Mesenchymal stem cell (in vitro differentiated cells and primary cell): ENCODE data around the gene DENND1B.

Experiments
- DNase-seq: peaks from one replicate; pipeline ENCODE4 v3.0.0-alpha.2; 2013
- H2AFZ ChIP-seq: one replicate; pipeline ENCODE4 v1.6.1; 2013; ENCODE audit warnings: low read depth, mild to moderate bottlenecking, control low read depth, inconsistent platforms, low read length, moderate library complexity
- H2AK5ac ChIP-seq: 2 replicates; pipeline ENCODE4 v1.6.1; 2013; ENCODE audit warnings: low read length, moderate library complexity, mild to moderate bottlenecking, inconsistent platforms; ENCODE audit not compliant: severe bottlenecking
- H2BK120ac ChIP-seq: one replicate; pipeline ENCODE4 v1.6.1; 2013; ENCODE audit warnings: low read depth, mild to moderate bottlenecking, inconsistent platforms, low read length, moderate library complexity
- H2BK12ac ChIP-seq, 2 experiments: one replicate each; pipeline ENCODE4 v1.6.1; 2013; ENCODE audit warnings: inconsistent platforms in 2 of 2, low read length in 2 of 2, mild to moderate bottlenecking in 2 of 2, moderate library complexity in 2 of 2, control low read depth in 1 of 2
- H2BK15ac ChIP-seq: one replicate; pipeline ENCODE4 v1.6.1; 2013; ENCODE audit warnings: mild to moderate bottlenecking, low read depth, inconsistent platforms; ENCODE audit not compliant: poor library complexity, severe bottlenecking
- H2BK5ac ChIP-seq: 2 replicates; pipeline ENCODE4 v1.6.1; 2013; ENCODE audit warnings: low read depth, mild to moderate bottlenecking, low read length, control low read depth, inconsistent platforms; ENCODE audit not compliant: poor library complexity, severe bottlenecking
- H3K14ac ChIP-seq, 2 experiments: one replicate each; pipeline ENCODE4 v1.6.1; 2013; ENCODE audit warnings: inconsistent platforms in 2 of 2, low read length in 2 of 2, control low read depth in 1 of 2, mild to moderate bottlenecking in 1 of 2, moderate library complexity in 1 of 2
- H3K18ac ChIP-seq, 2 experiments: one replicate each; pipeline ENCODE4 v1.6.1; 2013; ENCODE audit warnings: inconsistent platforms in 2 of 2, low read length in 2 of 2, control low read depth in 1 of 2, low read depth in 1 of 2, mild to moderate bottlenecking in 1 of 2
- H3K23ac ChIP-seq, 2 experiments: one replicate each; pipeline ENCODE4 v1.6.1; 2013; ENCODE audit warnings: inconsistent platforms in 2 of 2, low read length in 2 of 2, mild to moderate bottlenecking in 2 of 2, moderate library complexity in 2 of 2, control low read depth in 1 of 2
- H3K27ac ChIP-seq: 2 replicates; pipeline ENCODE4 v1.5.1; 2013; ENCODE audit warnings: mild to moderate bottlenecking, moderate library complexity, low read length, control low read depth, inconsistent platforms; ENCODE audit not compliant: poor library complexity, severe bottlenecking
- H3K27me3 ChIP-seq, 2 experiments: 2 replicates each; pipeline versions ENCODE4 v1.6.1 to v1.7.0; 2013; ENCODE audit warnings: low read length in 2 of 2, mild to moderate bottlenecking in 2 of 2, moderate library complexity in 2 of 2, control low read depth in 1 of 2, inconsistent platforms in 1 of 2; ENCODE audit not compliant: control insufficient read depth in 1 of 2, insufficient read depth in 1 of 2
- H3K36me3 ChIP-seq, 2 experiments: 2 replicates each; pipeline versions ENCODE4 v1.6.1 to v1.7.0; 2013; ENCODE audit warnings: low read length in 2 of 2, control low read depth in 1 of 2, inconsistent platforms in 1 of 2, low read depth in 1 of 2, mild to moderate bottlenecking in 1 of 2; ENCODE audit not compliant: insufficient read depth in 2 of 2, control insufficient read depth in 1 of 2
- H3K4ac ChIP-seq, 2 experiments: one replicate each; pipeline ENCODE4 v1.6.1; 2013; ENCODE audit warnings: inconsistent platforms in 2 of 2, low read length in 2 of 2, mild to moderate bottlenecking in 2 of 2, moderate library complexity in 2 of 2, control low read depth in 1 of 2, low read depth in 1 of 2
- H3K4me1 ChIP-seq: 2 replicates; pipeline ENCODE4 v1.6.1; 2013; ENCODE audit warnings: low read depth, low read length, control low read depth; ENCODE audit not compliant: control insufficient read depth, insufficient read depth
- H3K4me2 ChIP-seq: 2 replicates; pipeline ENCODE4 v1.6.1; 2013; ENCODE audit warnings: low read length, mild to moderate bottlenecking, inconsistent platforms; ENCODE audit not compliant: poor library complexity, severe bottlenecking
- H3K4me3 ChIP-seq, 2 experiments: 2 replicates each; pipeline versions ENCODE4 v1.5.1 to v1.7.0; 2013; ENCODE audit warnings: low read length in 2 of 2, mild to moderate bottlenecking in 2 of 2, control low read depth in 1 of 2, low read depth in 1 of 2; ENCODE audit not compliant: insufficient read depth in 1 of 2
- H3K79me1 ChIP-seq: replicated peaks from 2 replicates; pipeline ENCODE4 v1.6.1; 2013; ENCODE audit warnings: mild to moderate bottlenecking, control low read depth, low read length, inconsistent platforms; ENCODE audit not compliant: poor library complexity, severe bottlenecking
- H3K9ac ChIP-seq: 2 replicates; pipeline ENCODE4 v1.7.0; 2013; ENCODE audit warnings: mild to moderate bottlenecking, low read length, moderate library complexity
- H3K9me3 ChIP-seq: 2 replicates; pipeline ENCODE4 v1.7.0; 2013; ENCODE audit warnings: mild to moderate bottlenecking, low read length; ENCODE audit not compliant: control insufficient read depth
- H4K8ac ChIP-seq: one replicate; pipeline ENCODE4 v1.6.1; 2013; ENCODE audit warnings: inconsistent platforms, mild to moderate bottlenecking, low read length, moderate library complexity
- H4K91ac ChIP-seq: one replicate; pipeline ENCODE4 v1.6.1; 2013; ENCODE audit warnings: mild to moderate bottlenecking, low read length, inconsistent platforms
- WGBS: methylation state at CpG from one replicate; pipeline ENCODE4 v1.1.7; 2013; ENCODE audit warnings: mixed read lengths; 5-methylcytosine and 5-hydroxymethylcytosine counted together

Gene DENND1B

DNA sequence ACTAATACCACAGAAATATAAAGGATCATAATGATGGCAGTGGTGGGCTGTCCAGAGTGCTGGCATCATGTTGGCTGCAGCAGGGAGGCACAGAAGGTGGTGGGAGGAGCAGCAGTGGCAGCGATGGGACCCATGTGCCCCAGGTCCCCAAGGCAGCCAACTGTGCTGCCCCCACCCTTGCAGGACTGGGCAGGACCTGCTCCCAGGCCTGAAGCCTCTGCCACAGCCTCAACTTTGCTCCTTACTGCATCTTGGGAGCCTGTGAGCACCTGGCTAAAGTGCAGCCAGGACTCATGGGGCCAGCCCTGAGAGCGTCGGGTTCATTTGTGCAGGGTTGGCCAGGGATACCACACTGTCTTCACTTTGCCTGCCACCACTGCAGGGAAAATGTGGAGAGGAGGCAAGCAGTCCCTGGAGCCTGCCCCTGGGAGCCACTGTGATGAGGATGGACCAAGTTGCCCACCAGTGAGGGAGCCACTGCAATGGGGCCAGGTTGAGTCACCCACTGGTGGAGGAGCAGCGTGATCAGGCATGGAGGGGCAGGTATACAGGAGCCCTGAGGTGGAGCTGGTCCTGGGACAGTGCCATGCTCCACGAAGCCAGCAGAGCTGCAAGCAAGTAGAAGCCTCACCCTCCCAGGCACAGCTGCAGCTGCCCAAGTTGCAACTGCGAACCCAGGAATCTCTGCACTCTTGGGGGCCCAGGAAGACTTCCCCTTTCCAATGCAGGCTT lies 25.3 kb upstream of the DENND1B start:
- no peak for DNase-seq
- no peak overlapping the region for H4K91ac ChIP-seq
- no peak overlapping the region for H2AFZ ChIP-seq
- H3K18ac ChIP-seq: peak overlapping the region in 1 of 2 experiments; percentile 42
- no peak overlapping the region for H2BK5ac ChIP-seq
- no peak overlapping the region for H2BK15ac ChIP-seq
- no peak overlapping the region for H3K9ac ChIP-seq
- no peaks in the 10 kb centered on the region for H3K79me1 ChIP-seq
- no peak overlapping the region for H3K23ac ChIP-seq
- no peak overlapping the region for H3K4me2 ChIP-seq
- peak overlapping the region in 1 of 2 experiments; percentile 12 for H2BK12ac ChIP-seq
- no peak overlapping the region for H3K4ac ChIP-seq
- 79% methylated on average over 6 of the region's 6 CpGs for WGBS
- H3K4me1 ChIP-seq: peaks cover 12% of the 10 kb centered on the region
- no peak overlapping the region for H3K27ac ChIP-seq
- H3K14ac ChIP-seq: peak overlapping the region in 1 of 2 experiments; percentile 36
- H3K36me3 ChIP-seq: no peaks in the 10 kb centered on the region
- no peaks in the 10 kb centered on the region for H3K27me3 ChIP-seq
- H3K9me3 ChIP-seq: peaks cover 20% of the 10 kb centered on the region
- no peak overlapping the region for H2AK5ac ChIP-seq
- no peak overlapping the region for H2BK120ac ChIP-seq
- no peak overlapping the region for H4K8ac ChIP-seq
- no peak overlapping the region for H3K4me3 ChIP-seq

DNA sequence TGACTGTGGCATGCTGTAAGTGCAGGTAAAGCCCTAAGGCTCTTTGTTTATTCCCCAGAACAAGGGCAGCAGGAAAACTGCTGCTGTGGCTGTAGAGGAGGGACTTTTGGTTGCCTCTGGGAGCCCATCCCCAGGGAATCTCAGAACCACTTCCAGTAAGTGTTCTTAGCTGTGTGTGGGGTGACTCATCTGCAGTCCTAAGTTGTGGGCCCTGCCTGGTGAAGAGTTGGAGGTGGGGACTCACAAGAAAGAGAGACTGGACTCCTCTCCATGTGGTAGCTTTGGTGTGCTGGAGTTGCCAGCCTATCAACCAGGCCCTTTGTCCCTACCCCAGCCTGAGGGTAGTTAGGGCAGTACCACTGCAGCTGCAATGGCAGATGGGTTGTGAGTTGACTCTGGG lies 24.0 kb upstream of the DENND1B start:
- H2BK15ac ChIP-seq: peak overlapping the region; percentile 54
- H3K14ac ChIP-seq: peak overlapping the region in 1 of 2 experiments; percentile 53
- H3K4me2 ChIP-seq: no peak overlapping the region
- peak overlapping the region; percentile 96 for H4K91ac ChIP-seq
- H3K4me1 ChIP-seq: peaks cover 12% of the 10 kb centered on the region
- no peaks in the 10 kb centered on the region for H3K36me3 ChIP-seq
- peak overlapping the region in 1 of 2 experiments; percentile 37 for H3K4me3 ChIP-seq
- H3K9ac ChIP-seq: peak overlapping the region; percentile 25
- H2BK12ac ChIP-seq: peak overlapping the region; percentile 59 to 94
- H3K4ac ChIP-seq: peak overlapping the region; percentile 64 to 69
- H2BK5ac ChIP-seq: no peak overlapping the region
- H3K9me3 ChIP-seq: peaks cover 23% of the 10 kb centered on the region
- peak overlapping the region; percentile 72 to 82 for H3K18ac ChIP-seq
- peak overlapping the region; percentile 33 for H3K27ac ChIP-seq
- no peak overlapping the region for H2AK5ac ChIP-seq
- peak; percentile 91 for DNase-seq
- H2BK120ac ChIP-seq: peak overlapping the region; percentile 93
- no peak overlapping the region for H2AFZ ChIP-seq
- no peaks in the 10 kb centered on the region for H3K79me1 ChIP-seq
- no peaks in the 10 kb centered on the region for H3K27me3 ChIP-seq
- H3K23ac ChIP-seq: no peak overlapping the region
- H4K8ac ChIP-seq: peak overlapping the region; percentile 94

DNA sequence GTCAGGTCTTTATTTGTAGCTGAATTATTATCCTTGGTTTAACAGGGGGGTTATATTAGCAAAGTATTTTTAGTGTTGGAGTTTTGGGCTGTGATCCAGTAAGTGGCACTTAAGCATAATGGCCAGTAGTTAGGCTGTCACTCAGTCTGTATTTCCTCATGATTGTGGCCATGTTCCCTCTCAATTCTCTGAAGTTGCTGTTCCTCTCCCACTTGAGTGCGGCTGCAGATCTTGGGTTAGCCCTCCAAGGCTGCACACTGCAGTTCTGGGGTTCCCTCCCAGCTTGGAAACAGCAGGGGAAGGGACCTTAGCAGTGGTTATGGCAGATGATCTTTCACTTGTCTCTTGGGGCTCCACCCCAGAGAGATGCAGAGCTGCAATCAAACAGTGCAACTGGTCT lies 23.2 kb upstream of the DENND1B start:
- no peaks in the 10 kb centered on the region for H3K27me3 ChIP-seq
- no peak overlapping the region for H3K27ac ChIP-seq
- WGBS: 40% methylated on average over 1 of the region's 1 CpG
- no peaks in the 10 kb centered on the region for H3K79me1 ChIP-seq
- H4K91ac ChIP-seq: peak overlapping the region; percentile 84
- H2BK120ac ChIP-seq: peak overlapping the region; percentile 93
- peak overlapping the region in 1 of 2 experiments; percentile 35 for H3K14ac ChIP-seq
- H3K18ac ChIP-seq: peak overlapping the region; percentile 72 to 75
- H2BK12ac ChIP-seq: peak overlapping the region; percentile 29 to 65
- no peak overlapping the region for H2BK15ac ChIP-seq
- peaks cover 12% of the 10 kb centered on the region for H3K4me1 ChIP-seq
- peak overlapping the region in 1 of 2 experiments; percentile 37 for H3K4me3 ChIP-seq
- H3K4me2 ChIP-seq: no peak overlapping the region
- no peak overlapping the region for H2AK5ac ChIP-seq
- H3K36me3 ChIP-seq: no peaks in the 10 kb centered on the region
- H3K9ac ChIP-seq: no peak overlapping the region
- DNase-seq: peak; percentile 31
- H3K9me3 ChIP-seq: peaks cover 23% of the 10 kb centered on the region
- peak overlapping the region; percentile 57 to 69 for H3K4ac ChIP-seq
- H3K23ac ChIP-seq: no peak overlapping the region
- H4K8ac ChIP-seq: peak overlapping the region; percentile 70
- H2BK5ac ChIP-seq: no peak overlapping the region
- H2AFZ ChIP-seq: no peak overlapping the region

DNA sequence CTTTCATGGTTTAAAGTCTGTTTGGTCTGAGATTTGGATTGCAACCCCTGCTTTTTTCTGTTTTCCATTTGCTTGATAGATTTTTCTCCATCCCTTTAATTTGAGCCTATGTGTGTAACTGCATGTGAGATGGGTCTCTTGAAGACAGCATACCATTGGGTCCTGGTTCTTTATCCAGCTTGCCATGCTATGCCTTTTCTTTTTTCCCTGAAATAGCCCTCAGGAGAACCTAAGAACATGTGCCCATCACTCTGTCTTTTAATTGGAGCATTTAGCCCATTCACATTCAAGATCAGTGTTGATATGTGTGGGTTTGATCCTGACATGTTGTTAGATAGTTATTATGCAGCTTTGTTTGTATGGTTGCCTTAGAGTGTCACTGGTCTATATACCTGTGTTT lies 21.7 kb upstream of the DENND1B start:
- Histone ChIP-seq H2BK12ac (no peak overlapping the region), H2BK120ac (no peak overlapping the region), H3K14ac (no peak overlapping the region), H3K4me3 (no peak overlapping the region), H2BK15ac (no peak overlapping the region), H3K4me2 (no peak overlapping the region), H3K27me3 (no peaks in the 10 kb centered on the region), H2AFZ (no peak overlapping the region), H3K23ac (no peak overlapping the region), H3K4me1 (peaks cover 12% of the 10 kb centered on the region), H3K36me3 (no peaks in the 10 kb centered on the region), H3K18ac (no peak overlapping the region), H2BK5ac (no peak overlapping the region), H4K8ac (no peak overlapping the region), H3K4ac (no peak overlapping the region), H2AK5ac (no peak overlapping the region), H3K27ac (no peak overlapping the region), H3K9me3 (peaks cover 23% of the 10 kb centered on the region), H3K79me1 (no peaks in the 10 kb centered on the region), H4K91ac (no peak overlapping the region), H3K9ac (no peak overlapping the region)
- DNase-seq: no peak
